NCI-H146 treated with DMSO at 0.1 percent for 48 hours (cell line): ENCODE measurements around the gene PCDHB8.
"Not testable (repeated sequence)": the region's sequence is repeated elsewhere in the genome, so short reads cannot be mapped to it uniquely, and the experiment has no call there.

Experiments
- DNase-seq: peaks from one replicate; lab custom pipeline; 2025; ENCODE audit not compliant: unreplicated experiment; lab: John Stamatoyannopoulos, UW

PCDHB8 gene

DNA sequence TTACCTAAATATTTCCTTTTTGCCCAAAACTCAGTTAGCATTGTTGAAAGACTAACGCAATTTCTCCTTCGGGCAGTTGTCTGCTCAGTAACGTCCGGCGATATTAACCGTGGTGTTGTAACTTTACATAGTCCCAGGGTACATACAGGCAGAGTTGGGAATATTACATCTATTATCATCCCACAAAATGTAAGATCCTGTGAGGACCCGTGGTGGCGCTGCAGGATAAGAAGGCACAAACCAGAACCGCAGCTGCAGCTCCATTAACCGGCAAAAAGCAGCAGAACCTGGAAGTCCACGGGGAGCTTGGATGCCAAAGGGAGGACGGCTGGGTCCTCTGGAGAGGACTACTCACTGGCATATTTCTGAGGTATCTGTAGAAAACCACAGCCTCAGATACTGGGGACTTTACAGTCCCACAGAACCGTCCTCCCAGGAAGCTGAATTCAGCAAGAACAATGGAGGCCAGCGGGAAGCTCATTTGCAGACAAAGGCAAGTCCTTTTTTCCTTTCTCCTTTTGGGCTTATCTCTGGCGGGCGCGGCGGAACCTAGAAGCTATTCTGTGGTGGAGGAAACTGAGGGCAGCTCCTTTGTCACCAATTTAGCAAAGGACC, at the start of gene PCDHB8:
TSS of gene PCDHB8 (plus strand) at position 214 of the 615 bp plus-strand sequence. CDS start at position 459, 245 bp downstream.
- DNase-seq, result peak; percentile 38

DNA sequence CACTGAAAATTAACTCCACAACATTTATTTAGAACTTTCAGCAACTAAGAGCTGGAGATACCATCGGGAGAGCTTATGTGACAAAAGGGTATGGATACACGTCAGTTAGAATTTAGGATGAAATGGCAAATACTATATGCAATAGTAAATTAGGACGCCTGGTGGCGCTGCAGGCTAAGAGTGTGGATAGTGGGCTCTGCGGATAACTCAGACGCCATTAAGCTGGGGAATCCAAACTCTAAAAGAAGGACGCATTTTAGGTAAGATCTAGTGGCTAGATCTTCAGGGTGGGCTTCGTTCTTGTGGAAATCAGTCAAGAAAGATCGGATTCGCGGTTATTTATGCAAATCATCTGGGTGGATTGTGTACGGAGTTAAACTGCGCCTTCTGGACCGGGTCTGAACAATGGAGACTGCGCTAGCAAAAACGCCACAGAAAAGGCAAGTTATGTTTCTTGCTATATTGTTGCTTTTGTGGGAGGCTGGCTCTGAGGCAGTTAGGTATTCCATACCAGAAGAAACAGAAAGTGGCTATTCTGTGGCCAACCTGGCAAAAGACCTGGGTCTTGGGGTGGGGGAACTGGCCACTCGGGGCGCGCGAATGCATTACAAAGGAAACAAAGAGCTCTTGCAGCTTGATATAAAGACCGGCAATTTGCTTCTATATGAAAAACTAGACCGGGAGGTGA, 42.4 kb upstream of the PCDHB8 start, which contains the start of gene PCDHB5:
TSS of gene PCDHB5 (plus strand) at position 177 of the 688 bp plus-strand sequence. CDS start at position 406, 229 bp downstream.
- DNase-seq, result peak; percentile 32

DNA sequence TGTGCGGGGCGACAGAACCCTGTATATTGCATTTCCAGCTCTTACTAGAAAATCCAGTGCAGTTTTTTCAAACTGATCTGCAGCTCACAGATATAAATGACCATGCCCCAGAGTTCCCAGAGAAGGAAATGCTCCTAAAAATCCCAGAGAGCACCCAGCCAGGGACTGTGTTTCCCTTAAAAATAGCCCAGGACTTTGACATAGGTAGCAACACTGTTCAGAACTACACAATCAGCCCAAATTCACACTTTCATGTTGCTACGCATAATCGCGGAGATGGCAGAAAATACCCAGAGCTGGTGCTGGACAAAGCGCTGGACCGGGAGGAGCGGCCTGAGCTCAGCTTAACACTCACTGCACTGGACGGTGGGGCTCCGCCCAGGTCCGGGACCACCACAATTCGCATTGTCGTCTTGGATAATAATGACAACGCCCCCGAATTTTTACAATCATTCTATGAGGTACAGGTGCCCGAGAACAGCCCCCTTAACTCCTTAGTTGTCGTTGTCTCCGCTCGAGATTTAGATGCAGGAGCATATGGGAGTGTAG, 41.8 kb upstream of the PCDHB8 start:
- DNase-seq, result no peak

DNA sequence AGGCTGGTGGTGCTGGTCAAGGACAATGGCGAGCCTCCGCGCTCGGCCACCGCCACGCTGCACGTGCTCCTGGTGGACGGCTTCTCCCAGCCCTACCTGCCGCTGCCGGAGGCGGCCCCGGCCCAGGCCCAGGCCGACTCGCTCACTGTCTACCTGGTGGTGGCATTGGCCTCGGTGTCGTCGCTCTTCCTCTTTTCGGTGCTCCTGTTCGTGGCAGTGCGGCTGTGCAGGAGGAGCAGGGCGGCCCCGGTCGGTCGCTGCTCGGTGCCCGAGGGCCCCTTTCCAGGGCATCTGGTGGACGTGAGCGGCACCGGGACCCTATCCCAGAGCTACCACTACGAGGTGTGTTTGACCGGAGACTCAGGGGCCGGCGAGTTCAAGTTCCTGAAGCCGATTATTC, 40.2 kb upstream of the PCDHB8 start:
- not testable (repeated sequence) for DNase-seq

DNA sequence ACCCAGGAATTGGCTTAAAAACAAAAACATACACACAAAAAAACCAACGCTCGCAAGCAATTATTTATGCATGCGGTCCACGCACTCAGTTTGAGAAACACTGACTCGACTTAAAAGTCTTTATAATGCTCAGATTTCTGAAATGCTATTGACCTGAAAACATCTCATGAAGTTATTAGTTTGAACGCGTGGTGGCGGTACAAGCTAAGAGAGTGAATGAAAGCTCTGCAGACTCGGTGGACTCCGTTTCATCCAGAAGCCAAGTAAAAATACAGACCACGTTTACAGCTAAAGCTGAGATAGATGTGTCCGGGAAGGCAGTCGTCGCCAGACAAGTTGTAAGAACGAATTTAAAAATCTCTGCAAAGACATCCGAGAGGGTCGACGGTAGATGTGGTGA, 27.8 kb upstream of the PCDHB8 start, which contains the start of gene PCDHB6:
TSS of gene PCDHB6 (plus strand) at position 246 of the 400 bp plus-strand sequence. CDS start 201 bp downstream, outside the sequence.
- no peak for DNase-seq

DNA sequence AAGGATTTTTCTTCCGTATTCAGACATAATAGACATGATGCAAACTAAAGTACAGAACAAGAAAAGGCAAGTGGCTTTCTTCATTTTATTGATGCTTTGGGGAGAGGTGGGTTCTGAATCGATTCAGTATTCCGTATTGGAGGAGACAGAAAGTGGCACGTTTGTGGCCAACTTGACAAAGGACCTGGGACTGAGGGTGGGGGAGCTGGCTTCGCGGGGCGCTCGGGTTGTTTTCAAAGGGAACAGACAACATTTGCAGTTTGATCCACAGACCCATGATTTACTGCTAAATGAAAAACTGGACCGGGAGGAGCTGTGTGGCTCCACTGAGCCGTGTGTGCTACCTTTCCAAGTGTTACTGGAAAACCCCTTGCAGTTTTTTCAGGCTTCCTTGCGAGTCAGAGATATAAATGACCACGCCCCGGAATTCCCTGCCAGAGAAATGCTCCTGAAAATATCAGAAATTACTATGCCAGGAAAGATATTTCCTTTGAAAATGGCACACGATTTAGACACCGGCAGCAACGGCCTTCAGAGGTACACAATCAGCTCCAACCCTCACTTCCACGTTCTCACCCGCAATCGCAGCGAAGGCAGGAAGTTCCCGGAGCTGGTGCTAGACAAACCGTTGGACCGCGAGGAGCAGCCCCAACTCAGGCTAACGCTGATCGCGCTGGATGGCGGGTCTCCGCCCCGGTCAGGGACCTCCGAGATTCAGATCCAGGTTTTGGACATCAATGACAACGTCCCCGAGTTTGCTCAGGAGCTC, 27.2 kb upstream of the PCDHB8 start:
- DNase-seq, result no peak

DNA sequence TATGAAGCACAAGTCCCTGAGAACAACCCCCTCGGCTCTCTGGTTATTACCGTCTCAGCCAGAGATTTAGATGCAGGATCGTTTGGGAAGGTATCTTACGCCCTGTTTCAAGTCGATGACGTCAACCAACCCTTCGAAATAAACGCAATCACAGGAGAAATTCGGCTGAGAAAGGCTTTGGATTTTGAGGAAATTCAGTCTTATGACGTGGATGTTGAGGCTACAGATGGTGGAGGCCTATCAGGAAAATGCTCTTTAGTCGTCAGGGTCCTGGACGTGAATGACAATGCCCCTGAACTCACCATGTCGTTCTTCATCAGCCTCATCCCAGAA, 26.6 kb upstream of the PCDHB8 start:
- DNase-seq, result no peak

DNA sequence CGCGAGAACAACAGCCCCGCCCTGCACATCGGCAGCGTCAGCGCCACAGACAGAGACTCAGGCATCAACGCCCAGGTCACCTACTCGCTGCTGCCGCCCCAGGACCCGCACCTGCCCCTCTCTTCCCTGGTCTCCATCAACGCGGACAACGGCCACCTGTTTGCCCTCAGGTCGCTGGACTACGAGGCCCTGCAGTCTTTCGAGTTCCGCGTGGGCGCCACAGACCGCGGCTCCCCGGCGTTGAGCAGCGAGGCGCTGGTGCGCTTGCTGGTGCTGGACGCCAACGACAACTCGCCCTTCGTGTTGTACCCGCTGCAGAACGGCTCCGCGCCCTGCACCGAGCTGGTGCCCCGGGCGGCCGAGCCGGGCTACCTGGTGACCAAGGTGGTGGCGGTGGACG, 26.0 kb upstream of the PCDHB8 start:
- not testable (repeated sequence) for DNase-seq

DNA sequence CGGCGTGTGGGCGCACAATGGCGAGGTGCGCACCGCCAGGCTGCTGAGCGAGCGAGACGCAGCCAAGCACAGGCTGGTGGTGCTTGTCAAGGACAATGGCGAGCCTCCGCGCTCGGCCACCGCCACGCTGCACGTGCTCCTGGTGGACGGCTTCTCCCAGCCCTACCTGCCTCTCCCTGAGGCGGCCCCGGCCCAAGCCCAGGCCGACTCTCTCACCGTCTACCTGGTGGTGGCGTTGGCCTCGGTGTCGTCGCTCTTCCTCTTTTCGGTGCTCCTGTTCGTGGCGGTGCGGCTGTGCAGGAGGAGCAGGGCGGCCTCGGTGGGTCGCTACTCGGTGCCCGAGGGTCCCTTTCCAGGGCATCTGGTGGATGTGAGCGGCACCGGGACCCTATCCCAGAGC, 25.5 kb upstream of the PCDHB8 start:
- DNase-seq, result not testable (repeated sequence)

DNA sequence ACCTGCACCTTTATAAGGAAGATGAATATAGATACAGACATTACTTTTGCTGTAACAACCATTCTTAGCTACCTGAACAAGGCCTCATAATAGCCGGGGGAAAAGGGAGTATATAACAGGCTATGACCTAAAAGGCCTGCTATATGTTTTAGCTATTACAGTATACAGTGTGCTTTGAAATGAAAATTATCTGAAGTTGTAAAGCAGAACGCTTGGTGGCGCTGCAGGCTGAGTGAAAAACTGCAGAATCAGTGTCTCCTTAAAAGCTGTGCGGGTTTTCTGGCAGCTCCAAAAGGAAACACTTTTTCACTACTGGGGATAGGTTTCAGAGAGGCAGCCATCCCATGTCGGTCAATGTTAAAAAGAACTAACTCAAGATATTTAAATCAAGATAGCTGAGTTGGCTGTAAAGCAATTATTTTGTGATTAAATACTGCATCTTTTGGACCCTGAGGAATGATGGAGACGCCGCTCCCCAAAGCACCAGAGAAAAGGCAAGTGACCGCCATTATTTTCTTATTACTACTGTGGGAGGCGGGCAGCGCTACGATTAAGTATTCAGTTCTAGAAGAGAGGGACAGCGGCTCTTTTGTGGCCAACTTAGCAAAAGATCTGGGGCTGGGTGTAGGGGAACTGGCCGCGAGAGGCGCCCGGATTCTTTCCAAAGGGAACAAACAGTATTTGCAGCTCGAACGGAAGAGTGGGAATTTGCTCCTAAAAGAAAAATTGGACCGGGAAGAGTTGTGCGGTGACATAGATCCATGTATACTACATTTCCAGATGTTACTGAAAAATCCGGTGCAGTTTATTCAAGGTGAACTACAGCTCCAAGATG, 21.8 kb upstream of the PCDHB8 start:
- DNase-seq, result no peak

DNA sequence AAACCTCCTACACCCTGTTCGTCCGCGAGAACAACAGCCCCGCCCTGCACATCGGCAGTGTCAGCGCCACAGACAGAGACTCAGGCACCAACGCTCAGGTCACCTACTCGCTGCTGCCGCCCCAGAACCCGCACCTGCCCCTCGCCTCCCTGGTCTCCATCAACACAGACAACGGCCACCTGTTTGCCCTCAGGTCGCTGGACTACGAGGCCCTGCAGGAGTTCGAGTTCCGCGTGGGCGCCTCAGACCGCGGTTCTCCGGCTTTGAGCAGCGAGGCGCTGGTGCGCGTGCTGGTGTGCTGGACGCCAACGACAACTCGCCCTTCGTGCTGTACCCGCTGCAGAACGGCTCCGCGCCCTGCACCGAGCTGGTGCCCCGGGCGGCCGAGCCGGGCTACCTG, 20.2 kb upstream of the PCDHB8 start:
- DNase-seq, result not testable (repeated sequence)

DNA sequence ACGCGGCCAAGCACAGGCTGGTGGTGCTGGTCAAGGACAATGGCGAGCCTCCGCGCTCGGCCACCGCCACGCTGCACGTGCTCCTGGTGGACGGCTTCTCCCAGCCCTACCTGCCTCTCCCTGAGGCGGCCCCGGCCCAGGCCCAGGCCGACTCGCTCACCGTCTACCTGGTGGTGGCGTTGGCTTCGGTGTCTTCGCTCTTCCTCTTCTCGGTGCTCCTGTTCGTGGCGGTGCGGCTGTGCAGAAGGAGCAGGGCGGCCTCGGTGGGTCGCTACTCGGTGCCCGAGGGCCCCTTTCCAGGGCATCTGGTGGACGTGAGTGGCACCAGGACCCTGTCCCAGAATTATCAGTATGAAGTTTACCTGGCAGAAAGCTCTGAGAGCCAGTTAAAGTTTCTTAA, 19.7 kb upstream of the PCDHB8 start:
- DNase-seq, result not testable (repeated sequence)

DNA sequence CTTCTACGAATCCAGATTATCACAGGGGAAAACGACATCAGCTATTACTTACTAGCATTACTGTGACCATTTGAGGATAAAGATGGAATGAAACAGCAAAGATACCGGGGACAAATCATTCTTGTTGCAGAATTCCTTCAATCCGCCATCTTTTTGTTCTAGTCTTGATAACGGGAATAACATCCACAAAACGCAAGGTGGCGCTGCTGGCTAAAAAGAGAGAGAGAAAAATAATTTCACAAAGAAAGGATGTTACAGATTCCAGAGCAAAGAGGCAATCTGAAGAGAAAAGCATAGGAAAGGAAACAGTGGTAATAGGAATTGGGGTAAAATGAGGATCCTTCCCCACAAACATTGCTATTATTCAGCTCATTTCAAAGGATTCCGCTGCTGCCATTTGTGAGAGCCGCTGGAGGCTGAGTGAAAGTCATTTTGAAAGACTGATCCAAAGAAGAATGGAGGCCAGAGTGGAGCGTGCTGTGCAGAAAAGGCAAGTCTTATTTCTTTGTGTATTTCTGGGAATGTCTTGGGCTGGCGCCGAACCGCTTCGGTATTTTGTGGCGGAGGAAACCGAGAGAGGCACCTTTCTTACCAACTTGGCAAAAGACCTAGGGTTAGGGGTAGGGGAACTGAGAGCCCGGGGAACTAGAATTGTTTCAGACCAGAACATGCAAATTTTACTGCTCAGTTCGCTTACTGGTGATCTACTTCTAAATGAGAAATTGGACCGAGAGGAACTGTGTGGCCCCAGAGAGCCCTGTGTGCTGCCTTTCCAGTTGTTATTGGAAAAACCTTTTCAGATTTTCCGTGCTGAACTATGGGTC, 5.0 kb upstream of the PCDHB8 start, which contains the start of gene PCDHB7:
TSS of gene PCDHB7 (plus strand) at position 264 of the 824 bp plus-strand sequence. CDS start at position 456, 192 bp downstream.
- no peak for DNase-seq

DNA sequence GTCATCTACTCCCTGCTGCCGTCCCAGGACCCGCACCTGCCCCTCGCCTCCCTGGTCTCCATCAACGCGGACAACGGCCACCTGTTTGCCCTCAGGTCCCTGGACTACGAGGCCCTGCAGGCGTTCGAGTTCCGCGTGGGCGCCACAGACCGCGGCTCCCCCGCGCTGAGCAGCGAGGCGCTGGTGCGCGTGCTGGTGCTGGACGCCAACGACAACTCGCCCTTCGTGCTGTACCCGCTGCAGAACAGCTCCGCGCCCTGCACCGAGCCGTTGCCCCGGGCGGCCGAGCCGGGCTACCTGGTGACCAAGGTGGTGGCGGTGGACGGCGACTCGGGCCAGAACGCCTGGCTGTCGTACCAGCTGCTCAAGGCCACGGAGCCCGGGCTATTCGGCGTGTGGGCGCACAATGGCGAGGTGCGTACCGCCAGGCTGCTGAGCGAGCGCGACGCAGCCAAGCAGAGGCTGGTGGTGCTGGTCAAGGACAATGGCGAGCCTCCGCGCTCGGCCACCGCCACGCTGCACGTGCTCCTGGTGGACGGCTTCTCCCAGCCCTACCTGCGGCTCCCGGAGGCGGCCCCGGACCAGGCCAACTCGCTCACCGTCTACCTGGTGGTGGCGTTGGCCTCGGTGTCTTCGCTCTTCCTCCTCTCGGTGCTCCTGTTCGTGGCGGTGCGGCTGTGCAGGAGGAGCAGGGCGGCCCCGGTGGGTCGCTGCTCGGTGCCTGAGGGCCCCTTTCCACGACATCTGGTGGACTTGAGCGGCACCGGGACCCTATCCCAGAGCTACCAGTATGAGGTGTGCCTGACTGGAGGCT, 3.1 kb upstream of the PCDHB8 start:
- DNase-seq, result not testable (repeated sequence)

DNA sequence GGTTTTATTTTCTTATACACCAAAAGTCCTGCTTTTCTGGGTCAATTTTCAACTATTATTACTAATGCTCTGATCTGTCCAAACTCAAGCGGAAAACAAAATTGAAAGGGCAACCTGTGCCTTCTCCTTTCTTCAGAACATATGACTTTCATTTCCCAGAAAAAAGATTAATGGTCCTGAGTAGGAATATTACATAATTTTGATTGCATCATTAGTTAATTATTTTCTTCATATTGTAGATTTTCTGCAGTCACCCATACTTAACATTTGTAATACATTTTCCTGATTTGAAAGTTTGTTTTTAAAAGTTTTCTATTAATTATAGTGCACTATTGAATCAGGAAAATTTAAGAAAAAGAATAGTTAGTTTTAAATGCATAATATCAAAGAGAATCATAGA, 1.7 kb upstream of the PCDHB8 start:
- no peak for DNase-seq

DNA sequence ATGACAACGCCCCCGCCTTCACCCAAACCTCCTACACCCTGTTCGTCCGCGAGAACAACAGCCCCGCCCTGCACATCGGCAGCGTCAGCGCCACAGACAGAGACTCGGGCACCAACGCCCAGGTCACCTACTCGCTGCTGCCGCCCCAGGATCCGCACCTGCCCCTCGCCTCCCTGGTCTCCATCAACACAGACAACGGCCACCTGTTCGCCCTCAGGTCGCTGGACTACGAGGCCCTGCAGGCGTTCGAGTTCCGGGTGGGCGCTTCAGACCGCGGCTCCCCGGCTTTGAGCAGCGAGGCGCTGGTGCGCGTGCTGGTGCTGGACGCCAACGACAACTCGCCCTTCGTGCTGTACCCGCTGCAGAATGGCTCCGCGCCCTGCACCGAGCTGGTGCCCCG, 1.8 kb downstream of the PCDHB8 start:
- not testable (repeated sequence) for DNase-seq

DNA sequence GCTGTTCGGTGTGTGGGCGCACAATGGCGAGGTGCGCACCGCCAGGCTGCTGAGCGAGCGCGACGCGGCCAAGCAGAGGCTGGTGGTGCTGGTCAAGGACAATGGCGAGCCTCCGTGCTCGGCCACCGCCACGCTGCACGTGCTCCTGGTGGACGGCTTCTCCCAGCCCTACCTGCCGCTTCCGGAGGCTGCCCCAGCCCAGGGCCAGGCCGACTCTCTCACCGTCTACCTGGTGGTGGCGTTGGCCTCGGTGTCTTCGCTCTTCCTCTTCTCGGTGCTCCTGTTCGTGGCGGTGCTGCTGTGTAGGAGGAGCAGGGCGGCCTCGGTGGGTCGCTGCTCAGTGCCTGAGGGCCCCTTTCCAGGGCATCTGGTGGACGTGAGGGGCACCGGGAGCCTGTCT, 2.3 kb downstream of the PCDHB8 start:
- DNase-seq, result not testable (repeated sequence)

DNA sequence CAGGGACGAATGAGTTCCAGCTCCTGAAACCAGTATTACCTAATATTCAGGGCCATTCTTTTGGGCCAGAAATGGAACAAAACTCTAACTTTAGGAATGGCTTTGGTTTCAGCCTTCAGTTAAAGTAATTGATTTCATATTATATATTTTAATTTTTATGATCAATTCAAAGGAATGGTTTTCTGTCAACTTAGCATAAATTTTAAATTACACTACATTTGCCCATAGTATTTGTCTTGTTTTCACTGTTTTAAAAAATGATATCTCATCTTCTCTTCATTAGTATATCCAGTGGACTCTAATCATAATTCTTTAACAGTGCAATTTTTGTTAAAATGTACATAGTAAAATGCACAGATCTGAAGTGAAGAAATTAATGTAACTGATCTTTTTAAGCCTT, 2.7 kb downstream of the PCDHB8 start:
- no peak for DNase-seq

DNA sequence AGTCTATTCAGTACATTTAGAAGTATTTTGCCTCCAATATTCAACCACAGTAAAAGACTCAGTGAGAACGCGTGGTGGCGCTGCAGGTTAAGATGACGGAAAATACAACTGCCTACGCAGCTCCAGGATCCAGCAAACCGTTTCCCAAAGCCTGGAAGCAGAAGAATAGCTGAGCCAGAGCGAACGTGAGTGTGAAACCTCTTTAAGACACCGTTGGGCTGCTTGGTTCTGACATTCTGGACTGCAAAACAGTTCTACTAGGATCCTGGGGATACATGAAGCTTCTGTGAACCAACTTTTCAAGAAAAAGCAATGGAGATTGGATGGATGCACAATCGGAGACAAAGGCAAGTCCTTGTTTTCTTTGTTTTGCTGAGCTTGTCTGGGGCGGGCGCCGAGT, 4.7 kb downstream of the PCDHB8 start, which contains the start of gene PCDHB16:
TSS of gene PCDHB16 (plus strand) at position 140 of the 400 bp plus-strand sequence. CDS start at position 313, 173 bp downstream.
- no peak for DNase-seq
